ENCODE results near the gene GPR183.

The GPR183 gene, protein sequence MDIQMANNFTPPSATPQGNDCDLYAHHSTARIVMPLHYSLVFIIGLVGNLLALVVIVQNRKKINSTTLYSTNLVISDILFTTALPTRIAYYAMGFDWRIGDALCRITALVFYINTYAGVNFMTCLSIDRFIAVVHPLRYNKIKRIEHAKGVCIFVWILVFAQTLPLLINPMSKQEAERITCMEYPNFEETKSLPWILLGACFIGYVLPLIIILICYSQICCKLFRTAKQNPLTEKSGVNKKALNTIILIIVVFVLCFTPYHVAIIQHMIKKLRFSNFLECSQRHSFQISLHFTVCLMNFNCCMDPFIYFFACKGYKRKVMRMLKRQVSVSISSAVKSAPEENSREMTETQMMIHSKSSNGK

DNA sequence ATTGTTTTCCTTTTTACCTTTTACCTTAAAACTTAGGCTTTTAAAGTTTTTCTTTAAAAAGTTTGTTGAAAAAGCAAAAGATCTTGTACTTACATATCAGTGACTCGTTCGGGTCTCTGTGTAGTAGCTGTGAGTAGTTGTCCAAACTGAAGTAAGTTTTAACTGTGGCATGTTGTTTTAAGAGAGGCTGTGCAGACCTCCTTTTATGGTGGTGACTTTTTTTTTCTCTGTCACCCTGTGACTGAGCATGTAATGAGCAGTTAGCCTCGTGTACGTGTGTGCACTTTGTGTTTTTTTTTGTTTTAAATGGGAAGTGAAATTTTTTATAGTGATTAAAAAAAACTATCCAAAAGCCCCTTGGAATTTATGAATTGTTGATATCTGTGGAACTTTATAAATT, at the start of gene GPR183:
GPR183 (minus strand) TSS at position 153 of the 400 bp plus-strand sequence. CDS start 11,254 bp downstream, outside the sequence.
- DNase-seq = no peak

DNA sequence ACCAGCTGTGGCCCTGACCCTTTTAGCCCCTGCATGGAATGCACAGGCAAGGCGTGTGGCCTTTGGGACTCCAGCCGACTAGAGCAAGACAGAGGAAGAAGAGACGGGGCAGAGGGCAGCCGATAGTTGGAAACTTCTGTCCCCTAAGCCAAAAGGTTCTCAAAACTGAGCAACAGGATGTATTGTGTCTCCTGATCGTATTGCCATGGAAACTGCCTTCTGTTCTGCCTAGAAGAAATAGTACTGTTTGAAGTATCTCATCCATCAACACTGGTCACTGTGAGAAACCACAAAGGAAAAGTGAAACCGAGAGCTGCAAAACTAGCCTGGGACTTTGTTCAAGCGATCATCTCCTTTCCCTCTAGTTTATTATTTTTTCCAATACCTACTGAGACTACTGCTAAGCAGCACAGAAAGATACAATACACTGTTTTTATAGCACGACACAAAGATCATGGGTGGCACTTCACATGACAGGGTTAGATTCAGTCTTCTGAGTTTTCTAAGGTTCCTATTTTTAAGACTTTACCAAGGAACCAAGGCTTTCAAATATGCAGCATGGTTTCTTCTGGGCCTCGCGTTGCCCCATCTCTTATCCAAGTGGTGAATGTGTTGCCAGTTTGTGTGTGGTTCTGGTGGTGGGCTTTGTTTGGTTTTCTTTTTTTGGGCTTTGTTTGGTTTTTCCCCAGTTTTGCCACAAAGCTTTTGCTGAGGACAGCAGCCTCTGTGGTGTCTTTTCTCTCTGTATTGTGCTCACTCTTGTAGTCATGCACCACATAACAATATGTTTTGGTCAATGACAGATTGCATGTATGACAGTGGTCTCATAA, 49.3 kb upstream of the GPR183 start:
- no peak for DNase-seq

DNA sequence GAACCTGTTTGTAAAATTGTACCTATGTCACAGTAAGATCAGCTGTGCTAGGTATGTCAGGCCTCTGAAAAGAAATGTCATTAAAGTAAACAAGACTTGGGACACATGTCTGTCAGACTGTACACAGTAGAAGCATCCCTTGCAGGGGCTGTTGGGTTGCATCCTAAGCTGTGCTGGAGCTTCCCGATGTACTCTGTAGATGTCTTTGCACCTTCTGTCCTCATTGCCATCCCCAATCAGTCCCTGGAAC, 48.7 kb upstream of the GPR183 start:
- DNase-seq = no peak

DNA sequence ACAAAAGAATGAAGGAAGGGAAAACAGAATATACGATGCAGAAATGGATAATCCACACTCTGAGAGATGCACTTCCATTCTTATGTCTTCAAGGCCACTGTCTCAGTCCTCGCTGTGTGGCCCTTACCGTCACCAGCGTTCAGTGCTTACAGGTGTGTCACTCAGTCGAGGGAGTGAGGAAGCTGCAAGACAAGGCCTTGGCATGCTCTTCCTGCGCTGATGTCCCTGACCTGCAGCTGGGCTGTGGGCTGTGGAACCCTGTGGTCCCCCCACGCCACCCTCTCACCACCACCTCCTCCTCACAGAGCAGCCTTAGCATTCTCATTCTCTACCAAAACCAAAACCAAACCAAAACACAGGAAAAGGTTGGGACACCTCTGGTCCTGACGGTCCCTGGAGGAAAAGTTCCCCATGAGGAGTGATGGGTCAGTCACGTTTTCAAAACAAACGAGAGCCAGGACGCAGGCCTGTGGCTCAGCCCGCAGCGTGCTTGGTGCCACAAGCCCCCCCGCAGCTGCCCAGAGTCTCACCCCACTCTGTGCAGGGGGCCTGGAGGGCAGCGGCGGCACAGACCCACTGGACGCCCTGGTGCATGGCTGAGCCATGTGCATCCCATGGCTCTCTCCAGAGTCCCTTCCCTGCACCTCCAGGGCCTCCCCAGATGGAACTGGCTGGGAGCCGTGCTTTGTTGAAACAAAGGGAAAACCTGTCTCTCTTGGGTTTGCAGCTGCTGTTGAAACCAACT, 48.2 kb upstream of the GPR183 start:
- DNase-seq = no peak

DNA sequence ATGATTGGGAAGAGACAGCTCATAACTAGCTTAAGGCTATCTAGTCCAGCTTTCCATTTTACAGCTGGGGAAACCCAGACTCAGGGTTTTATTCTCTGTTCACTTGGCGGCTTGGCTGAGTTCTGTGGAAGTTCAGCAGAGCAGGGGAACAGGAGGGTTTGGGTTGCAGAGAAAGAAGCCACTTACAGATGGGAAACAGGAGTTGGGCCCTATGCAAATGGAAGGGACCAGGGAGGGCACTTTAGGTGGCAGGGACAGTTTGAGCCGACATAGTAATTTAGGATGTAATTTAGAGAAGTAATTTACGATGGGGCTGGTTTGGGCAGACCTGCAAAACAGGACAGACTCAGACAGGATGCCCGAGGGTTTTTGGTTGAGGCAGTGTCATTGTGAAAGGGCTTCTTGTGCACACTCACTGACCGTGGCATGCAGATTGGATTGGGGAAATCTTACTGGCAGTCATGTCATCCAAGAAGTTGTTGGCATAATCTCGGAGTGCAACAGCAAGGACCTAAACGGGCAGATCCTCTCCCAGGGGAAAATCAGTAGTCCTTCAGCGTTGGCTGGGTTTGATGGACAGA, 47.3 kb upstream of the GPR183 start:
- DNase-seq = no peak

DNA sequence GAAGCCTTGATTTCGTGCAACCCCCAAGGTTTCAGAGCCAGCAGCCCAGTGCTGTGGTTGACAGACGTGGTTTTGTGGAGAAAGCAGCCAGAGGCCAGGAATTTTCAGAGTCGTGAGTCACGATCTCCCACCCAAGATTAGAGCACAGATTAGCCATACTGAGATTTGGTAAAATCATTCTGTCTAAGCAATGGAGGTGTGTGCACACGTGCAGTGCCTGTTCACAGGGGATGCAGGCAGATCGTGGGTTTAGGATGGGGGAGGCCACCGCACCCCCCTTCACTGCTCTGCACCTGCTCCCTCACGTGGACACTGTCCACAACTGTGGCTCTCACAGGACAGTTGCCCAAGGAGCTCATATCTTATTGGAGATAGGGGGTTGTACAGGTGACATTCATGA, 46.6 kb upstream of the GPR183 start:
- no peak for DNase-seq

DNA sequence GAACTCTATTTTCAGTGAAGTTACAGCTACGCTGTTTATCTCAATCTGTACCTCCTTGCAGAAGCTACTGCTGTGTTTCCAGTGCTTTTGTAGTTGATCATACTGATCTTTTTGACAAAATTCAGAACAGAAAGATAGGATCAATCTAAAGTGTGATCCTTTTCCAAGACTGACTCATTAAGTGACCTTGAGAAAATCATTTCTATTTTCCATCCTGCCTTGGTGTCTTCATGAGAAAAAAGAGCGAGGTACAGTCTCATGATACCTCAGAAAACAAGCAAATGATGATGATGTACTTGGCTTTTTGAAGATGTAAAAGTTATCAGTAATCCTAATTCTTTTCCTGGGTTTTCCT, 46.0 kb upstream of the GPR183 start:
- no peak for DNase-seq

DNA sequence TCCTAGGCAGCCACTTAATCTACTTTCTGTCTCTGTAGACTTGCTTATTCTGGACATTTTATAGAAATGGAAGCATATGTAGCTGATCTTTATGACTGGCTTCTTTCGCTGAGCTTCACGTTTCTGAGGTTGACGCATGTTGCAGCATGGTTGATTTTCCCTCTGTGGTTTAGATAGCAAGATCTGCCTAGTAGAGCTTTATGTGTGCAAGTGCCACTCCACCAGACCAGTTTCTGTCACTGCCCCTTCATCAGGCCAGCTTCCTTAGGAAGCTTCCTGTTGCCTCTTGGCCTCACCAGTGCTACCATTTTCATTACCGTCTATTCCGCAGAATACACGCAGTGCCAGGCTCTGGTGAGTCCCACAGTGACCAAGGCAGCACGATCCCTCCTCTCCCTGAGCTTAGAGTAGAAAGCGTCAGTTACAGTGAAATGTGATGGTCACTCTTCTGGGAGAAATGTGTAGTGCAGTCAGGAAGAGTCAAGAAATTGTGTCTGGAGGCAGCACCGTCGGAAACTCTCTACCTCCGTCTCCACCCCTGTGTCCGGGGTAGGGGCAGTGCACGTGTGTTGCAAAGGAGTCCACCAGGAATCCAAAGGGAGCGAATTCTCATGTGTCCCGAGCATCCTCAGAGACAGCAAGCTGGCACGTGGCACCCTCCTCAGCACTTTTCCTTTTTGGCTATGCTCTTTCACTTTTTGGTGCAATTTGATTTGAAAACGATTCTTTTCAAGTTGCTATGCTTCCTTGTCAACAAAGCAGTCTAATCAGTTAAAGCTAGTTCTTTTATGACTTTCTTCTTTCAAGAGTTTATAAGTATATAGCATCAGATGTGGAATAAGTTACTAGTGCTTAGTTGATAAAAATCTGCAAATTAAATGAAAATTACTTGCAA, 45.4 kb upstream of the GPR183 start:
- DNase-seq = no peak

DNA sequence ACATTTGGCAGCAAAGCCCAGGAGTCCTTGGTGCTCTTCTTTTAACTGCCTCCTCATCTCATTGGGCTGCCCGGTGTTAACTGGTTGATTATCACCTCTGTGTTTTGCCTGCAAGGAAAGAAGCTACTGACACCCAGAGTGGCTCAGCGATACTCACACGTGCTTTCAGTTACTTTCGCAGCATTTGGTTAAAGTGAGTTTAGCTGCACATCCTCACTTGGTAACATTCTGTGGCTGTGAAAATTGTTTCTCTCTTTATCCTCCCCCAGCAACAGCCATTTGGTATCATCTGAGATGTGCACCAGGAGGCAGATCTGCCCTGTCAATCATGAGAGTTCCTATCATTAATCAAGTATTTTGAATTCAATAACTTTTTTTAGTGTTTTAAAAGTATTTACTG, 44.6 kb upstream of the GPR183 start:
- no peak for DNase-seq

DNA sequence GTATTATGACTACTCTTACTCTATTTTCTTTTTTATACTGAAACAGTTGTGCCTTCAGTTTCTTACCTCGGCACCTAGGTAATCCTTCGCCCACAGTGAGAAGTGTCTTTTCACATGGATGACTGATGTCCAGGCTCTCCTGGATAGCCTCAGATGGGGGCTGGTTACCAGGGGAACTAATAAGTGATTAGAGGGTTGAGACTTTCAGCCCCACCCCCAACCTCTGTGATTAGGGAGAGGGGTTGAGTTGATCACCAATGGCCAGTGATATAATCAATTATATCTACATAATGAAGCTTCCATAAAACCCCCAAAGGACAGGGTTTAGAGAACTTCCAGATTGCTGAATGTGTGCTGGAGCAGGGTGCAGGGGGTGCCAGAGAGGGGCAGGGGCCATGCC, 43.0 kb upstream of the GPR183 start:
- DNase-seq = no peak

DNA sequence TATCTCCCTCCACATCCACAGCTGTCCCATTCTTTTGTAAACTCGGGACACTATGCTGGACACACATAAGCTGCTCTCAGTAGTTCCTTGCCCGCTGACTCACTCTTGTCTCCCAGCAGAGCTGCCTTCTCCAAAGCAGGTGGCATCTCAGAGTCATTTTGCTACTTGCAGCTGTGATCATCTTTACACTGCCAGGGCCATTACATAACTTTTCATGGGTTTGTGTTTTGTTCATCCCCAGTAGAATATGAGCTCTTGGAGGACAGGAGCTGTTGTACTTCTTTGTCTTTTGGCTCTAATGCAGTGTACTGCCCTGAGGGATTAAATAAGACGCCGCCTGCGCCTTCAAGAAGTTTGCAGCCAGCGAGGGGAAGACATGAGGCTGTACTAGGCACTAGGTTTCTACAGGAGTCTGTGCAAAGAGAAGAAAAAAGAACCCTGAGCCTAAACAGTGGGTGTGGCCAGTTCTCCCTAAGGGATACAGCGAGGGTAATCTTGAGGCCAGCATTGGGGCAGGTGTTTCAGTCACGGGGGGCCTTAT, 40.8 kb upstream of the GPR183 start:
- DNase-seq = no peak

DNA sequence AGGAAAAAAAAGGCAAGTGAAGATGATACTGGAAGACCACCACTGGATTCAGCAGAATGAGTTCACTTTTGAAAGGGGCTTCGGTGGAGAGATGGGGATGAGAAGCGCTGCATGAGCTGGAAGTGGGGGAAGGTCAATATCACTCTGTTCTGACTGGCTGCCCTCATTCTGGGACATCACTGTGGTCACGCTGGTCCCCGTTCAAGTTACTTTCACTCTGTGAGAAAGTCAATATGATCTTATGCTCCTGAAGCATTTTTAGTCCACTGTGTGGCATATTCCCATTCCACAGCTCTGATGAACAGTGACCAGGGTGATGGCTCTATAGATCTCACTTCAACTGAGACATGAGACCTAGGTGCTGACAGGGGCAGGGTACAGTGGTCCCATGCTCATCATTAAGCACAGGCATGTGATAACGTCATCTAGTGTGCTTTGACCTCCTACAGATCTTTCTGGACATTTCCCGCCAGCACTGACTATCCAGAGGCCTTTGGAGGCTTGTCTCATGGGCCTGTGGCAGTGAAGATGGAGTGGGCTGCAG, 40.2 kb upstream of the GPR183 start:
- no peak for DNase-seq

DNA sequence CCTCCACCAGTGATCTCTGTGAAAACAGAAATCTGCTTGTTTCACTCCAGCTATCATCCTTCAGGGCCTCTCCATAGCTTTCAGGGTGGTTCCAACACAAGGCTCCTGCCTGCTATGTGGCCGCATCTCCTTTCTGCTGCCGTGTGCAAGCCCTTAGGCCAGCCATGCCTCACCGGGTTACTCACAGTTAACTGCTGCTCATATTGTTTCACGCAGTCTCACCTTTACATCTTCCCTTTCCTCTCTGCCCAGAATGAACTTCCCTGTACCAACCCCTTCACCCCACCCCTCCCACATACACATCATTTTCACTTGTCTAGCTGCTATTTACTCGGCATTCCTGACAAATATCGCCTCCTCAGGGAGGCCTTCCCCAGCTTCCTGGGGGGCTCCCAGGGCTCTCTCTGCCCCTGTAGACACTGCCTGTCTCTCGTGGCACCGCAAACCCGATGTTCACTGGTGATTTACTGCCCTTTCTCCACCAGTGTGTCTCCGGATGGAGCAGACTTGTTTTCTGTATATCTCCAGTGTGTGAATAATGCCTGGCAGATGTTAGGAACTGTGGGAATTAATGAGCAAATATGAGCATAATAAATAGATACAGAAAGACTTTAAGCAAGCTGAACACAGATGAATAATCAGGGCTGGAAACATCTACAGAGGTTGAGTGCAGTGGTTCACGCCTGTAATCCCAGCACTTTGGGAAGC, 39.3 kb upstream of the GPR183 start:
- no peak for DNase-seq

DNA sequence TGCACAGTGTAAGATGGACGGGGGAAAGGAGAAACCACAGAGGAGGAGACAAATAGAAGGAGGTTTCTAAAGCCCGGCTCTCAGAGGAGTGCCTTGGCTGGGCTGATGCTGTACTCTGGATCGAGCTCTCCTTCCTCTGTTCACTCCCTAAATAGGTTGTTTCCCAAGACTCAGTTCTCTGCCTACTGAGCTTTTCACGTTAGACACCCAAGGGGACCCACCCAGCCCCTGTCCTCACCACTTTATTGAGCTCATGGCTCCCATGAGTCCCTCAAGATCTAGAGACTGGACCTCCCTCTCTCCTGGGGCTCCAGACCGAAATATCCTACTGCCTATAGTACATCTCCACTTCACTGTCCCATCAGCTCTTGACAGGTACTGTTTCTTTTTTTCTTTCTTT, 38.1 kb upstream of the GPR183 start:
- DNase-seq = no peak

DNA sequence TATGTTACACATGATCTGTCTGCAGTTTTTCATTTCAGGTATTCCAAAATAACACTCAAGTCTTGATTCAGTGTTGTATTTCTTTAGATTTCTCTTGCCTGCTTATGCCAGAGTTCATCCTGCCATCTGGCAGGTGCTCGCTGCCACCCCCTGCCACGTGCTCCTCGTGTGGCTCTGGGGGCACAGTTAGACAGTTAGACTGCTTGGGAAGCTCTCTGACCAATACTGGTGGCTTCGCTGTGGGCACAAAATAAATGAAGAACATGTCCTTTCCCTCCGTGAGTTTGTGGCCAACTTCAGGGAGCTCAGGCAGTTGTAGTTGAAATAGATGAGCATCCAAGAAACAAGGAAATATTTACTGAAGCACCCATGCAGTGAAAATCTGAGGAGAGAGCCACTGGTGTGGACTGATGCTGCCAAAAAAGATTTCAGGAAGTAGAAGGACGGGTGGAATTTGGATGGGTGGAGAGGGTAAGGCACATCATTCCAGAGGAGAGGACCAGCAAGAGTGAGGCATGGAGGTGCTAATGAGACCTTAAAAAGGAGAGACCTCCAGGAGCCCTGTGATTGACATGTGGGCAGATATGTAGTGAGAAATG, 37.5 kb upstream of the GPR183 start:
- no peak for DNase-seq

DNA sequence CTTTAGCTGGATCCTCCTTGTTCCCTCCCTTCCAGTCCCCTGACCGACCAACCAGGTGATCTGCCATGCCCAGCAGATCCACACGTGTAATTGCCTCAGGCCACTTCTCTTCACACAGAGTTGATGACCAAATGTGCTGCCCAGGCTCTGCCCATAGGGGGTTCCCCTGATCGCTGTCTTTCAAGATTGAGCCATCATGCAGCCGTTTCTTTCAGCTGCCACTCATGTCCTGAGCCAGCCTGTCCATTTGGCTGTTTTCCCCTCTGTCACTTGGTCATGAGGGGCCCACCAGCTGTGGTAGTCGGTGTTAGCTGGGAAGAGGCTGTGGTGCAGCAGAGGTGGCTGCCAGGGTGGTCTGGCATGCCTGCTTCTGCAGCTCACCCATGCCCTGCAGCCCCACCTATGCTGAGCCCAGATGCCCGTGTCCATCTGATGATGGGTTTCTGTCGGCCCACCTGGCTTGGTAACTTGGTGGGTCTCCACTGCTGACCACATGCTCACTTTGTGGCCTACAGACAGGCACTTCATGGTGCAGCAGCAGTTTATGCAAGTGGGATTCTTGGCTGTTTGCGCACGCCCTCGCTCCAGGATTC, 35.6 kb upstream of the GPR183 start:
- DNase-seq = no peak

DNA sequence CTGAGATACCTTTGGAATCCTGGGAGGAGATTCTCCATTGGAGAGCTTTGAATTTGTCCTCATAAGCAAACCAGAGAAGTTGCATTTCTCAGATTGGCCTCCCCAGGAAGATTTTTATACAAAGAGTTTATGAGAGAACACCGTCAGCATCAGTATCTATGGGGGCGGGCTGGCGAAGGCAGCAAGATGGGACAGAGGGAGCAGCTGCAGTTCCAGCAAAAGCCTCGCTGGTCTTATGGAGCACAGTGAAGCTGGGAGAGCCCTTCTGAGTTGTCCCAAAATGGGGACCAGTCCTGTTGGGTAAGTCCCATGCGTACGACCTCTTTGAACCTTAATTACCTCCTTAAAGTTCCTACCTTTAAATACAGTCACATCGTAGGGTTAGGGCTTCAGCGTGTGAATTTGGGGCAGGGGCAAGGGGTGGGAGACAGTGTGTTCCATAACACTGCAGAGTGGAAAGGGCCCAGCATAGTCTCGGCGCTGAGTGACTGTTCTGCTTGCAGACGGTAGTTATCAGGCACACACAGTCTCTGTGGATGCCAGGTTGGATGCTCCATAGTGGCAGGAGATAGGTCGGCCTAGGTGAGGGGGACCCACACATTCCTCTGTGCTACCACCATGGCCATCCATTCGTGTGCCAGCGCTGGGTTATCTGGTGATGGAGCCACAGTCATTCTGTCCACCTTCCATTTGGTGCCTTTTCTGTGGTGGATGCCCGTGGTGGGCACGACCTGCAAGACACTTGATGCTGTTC, 34.9 kb upstream of the GPR183 start:
- no peak for DNase-seq

DNA sequence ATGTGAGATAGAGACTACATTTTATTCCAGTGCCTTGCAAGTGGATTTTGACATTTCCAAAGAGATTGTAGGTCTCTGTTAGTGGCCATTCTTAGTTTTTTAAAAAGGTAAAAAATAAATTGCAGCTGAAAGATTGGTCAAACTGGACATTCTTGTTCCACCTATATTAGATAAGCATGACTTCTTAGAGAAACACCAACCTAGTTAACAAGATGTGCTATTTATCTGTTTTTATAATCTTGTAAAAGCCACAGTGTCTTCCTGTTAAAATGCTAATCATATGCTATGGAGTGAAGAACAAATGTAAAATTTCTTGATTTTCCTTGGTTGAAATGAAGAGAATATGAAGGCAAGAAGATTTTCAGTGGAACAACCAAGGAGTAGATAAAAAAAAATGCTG, 33.4 kb upstream of the GPR183 start:
- DNase-seq = no peak

DNA sequence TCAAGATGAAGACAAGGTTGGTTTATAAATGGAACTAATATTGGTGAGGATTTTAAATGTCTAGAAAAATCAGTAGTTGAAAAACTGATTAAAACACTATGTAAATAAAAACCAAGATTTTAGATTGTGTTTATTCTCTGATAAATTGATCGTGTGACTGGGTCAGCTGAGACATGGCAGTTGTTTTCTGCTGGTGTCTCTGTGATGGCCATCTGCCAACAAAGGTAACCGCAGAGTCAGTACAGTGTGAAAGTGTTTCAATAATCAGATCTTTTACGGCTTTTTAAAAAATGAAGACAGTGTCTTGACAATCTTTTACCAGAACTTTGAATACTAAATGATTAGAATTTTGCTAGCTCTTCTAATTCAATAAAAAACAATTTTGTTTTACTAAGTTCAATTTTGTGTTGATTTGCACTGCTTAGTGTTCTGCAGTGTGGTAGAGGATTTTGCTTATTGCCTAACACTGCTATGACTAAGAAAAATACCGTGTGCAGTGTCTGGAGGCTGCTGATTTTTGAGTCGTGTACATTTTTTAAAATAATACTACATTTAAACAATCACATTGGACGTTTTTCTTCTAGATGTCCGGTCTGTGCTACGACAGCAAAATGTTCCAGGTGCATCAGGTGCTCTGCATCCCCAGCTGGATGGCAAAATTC, 32.7 kb upstream of the GPR183 start:
- DNase-seq = no peak
